Kidney epithelial cell (primary cell): ENCODE results near the gene MEF2A. TPM values are rescaled to one million over a fixed set of nuclear protein-coding genes. Genes with fewer than 3 reads are reported as not detected.

ENCODE experiments used
- DNase-seq: peaks from one replicate; pipeline ENCODE4 v3.0.0-alpha.2; 2010; ENCODE audit warnings: low read depth
- H3K27me3 ChIP-seq: 2 replicates; pipeline ENCODE4 v1.6.0; 2011; ENCODE audit warnings: low read length; ENCODE audit not compliant: control insufficient read depth, insufficient read depth
- H3K36me3 ChIP-seq: 2 replicates; pipeline ENCODE4 v1.5.1; 2011; ENCODE audit warnings: low read length; ENCODE audit not compliant: control insufficient read depth, insufficient read depth
- H3K4me3 ChIP-seq: 2 replicates; pipeline ENCODE4 v1.5.1; 2011; ENCODE audit warnings: low read depth, mild to moderate bottlenecking, control low read depth, low read length
- CTCF ChIP-seq: IDR thresholded peaks from 2 replicates; pipeline ENCODE4 v1.5.1; 2011; ENCODE audit warnings: mild to moderate bottlenecking, moderate library complexity, low read length, control low read depth, inconsistent platforms; ENCODE audit not compliant: insufficient read depth, poor library complexity, severe bottlenecking
- total RNA-seq: library from RNA; depleted of rRNA; stranded (reverse); fragments of >200 nt; gene quantifications from 2 replicates; pipeline ENCODE4 v1.2.3, GENCODE V29; 2015

The MEF2A gene
- total RNA-seq, 1 donor from 2014 or later, result 55.4 TPM

GRCh38 chr15:99673111-99673510 is 107.3 kb downstream of the MEF2A start:
- no peak overlapping the region for H3K4me3 ChIP-seq
- DNase-seq, result no peak
- no peak for TF ChIP-seq CTCF
- no peaks in the 10 kb centered on the region for H3K27me3 ChIP-seq
- H3K36me3 ChIP-seq, result no peaks in the 10 kb centered on the region

- no peak for DNase-seq
- no peak for TF ChIP-seq CTCF
- H3K27me3 ChIP-seq, result no peaks in the 10 kb centered on the region
- H3K36me3 ChIP-seq, result no peaks in the 10 kb centered on the region
- no peak overlapping the region for H3K4me3 ChIP-seq
Observed at GRCh38 chr15:99674279-99674678, 108.5 kb downstream of the MEF2A start.

- Histone ChIP-seq H3K36me3 (no peaks in the 10 kb centered on the region), H3K4me3 (no peak overlapping the region), H3K27me3 (no peaks in the 10 kb centered on the region)
- no peak for TF ChIP-seq CTCF
- DNase-seq, result peak; percentile 12
Observed at GRCh38 chr15:99677540-99678134, 111.9 kb downstream of the MEF2A start.

GRCh38 chr15:99680276-99680675 is 114.5 kb downstream of the MEF2A start:
- no peak for DNase-seq

GRCh38 chr15:99681990-99682389 is 116.2 kb downstream of the MEF2A start:
- H3K36me3 ChIP-seq, result no peaks in the 10 kb centered on the region
- no peak overlapping the region for H3K4me3 ChIP-seq
- DNase-seq, result no peak

More at GRCh38 chr15:99680276-99680675, 114.5 kb downstream of the MEF2A start:
- H3K27me3 ChIP-seq, result no peaks in the 10 kb centered on the region
- no peak overlapping the region for H3K4me3 ChIP-seq
- no peak for TF ChIP-seq CTCF
- no peaks in the 10 kb centered on the region for H3K36me3 ChIP-seq

More at GRCh38 chr15:99681990-99682389, 116.2 kb downstream of the MEF2A start:
- H3K27me3 ChIP-seq, result no peaks in the 10 kb centered on the region
- TF ChIP-seq CTCF, result no peak
